ENCODE measurements around the gene MPRIP. TPM values are rescaled to one million over a fixed set of nuclear protein-coding genes. Genes with fewer than 3 reads are reported as not detected.

The MPRIP gene
- total and polyA plus RNA-seq, 2 donors (not counting 3 experiments of a cell fraction or from before 2014, with no cell fraction given): 94.6 to 246 TPM

DNA sequence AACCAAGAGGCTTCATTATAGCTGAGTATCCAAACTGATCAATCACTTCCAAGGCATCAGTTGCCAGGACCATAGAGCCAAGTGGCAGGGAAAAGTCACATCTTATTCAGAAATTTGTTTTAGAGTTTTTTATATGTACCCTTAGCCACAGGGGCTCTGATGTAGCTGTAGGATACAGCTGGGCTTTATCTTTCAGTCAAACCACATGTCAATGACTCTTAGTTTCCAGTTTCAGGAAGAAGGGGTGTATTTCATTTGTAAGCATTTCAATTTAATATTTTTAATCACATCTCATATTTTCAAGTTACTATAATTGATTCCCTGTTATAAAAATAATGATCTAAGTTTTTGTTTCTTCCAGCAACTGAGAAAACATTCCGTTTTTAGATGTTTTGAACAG lies 197.6 kb downstream of the MPRIP start:
- peaks cover 10% of the 10 kb centered on the region for H3K4me1 ChIP-seq (ENCODE audit: control insufficient read depth, extremely low read depth, insufficient read depth, low read length)
- H3K27me3 ChIP-seq (ENCODE audit: control insufficient read depth in 2 of 2, insufficient read depth in 2 of 2, low read length in 2 of 2): no peaks in the 10 kb centered on the region
- H3K4me3 ChIP-seq (replicated peaks in 1 of 3; ENCODE audit: insufficient read depth in 1 of 3, low read depth in 1 of 3, low read length in 3 of 3): no peak overlapping the region
- FAIRE-seq (no peak), DNase-seq (ENCODE audit: low read depth, low spot score) (no peak)
- H2AFZ ChIP-seq (ENCODE audit: low read depth, low read length): no peak overlapping the region
- H3K27ac ChIP-seq (ENCODE audit: insufficient read depth, low read depth, low read length): no peak overlapping the region
- no peaks in the 10 kb centered on the region for H3K36me3 ChIP-seq (ENCODE audit: control insufficient read depth in 2 of 2, extremely low read depth in 1 of 2, insufficient read depth in 2 of 2, low read length in 2 of 2)
- H3K9ac ChIP-seq (replicated peaks; ENCODE audit: extremely low read depth, insufficient read depth, low read length): no peak overlapping the region
- H3K9me3 ChIP-seq (replicated peaks; ENCODE audit: control insufficient read depth, insufficient read depth, low read length): no peaks in the 10 kb centered on the region
- dilution Hi-C loops (cut with MboI; ENCODE audit: extremely low pct_ligation_motif_present, low sequenced_read_pairs): no loop called here
- intact Hi-C loops (cut with micrococcal nuclease): loop anchor here (2.0 to 10.0 kb wide), 2 partner anchors 23 to 235 kb away; no protein-coding TSS in a partner anchor
- H4K20me1 ChIP-seq (replicated peaks; ENCODE audit: control insufficient read depth, extremely low read depth, insufficient read depth, low read length): no peaks in the 10 kb centered on the region
- H3K79me2 ChIP-seq (ENCODE audit: control insufficient read depth, insufficient read depth, low read length): peaks cover 19% of the 10 kb centered on the region
- TF ChIP-seq, protein P1, sequence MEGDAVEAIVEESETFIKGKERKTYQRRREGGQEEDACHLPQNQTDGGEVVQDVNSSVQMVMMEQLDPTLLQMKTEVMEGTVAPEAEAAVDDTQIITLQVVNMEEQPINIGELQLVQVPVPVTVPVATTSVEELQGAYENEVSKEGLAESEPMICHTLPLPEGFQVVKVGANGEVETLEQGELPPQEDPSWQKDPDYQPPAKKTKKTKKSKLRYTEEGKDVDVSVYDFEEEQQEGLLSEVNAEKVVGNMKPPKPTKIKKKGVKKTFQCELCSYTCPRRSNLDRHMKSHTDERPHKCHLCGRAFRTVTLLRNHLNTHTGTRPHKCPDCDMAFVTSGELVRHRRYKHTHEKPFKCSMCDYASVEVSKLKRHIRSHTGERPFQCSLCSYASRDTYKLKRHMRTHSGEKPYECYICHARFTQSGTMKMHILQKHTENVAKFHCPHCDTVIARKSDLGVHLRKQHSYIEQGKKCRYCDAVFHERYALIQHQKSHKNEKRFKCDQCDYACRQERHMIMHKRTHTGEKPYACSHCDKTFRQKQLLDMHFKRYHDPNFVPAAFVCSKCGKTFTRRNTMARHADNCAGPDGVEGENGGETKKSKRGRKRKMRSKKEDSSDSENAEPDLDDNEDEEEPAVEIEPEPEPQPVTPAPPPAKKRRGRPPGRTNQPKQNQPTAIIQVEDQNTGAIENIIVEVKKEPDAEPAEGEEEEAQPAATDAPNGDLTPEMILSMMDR (IDR thresholded peaks at IDR 0.05; ENCODE audit: extremely low read depth in 1 of 2, insufficient read depth in 1 of 2, low read depth in 1 of 2, low read length in 2 of 2): no peak
- ChIA-PET POLR2A (no interaction called here), CTCF (no interaction called here)
- no TSS peak for BruUV-seq (replicated peaks)
- H3K4me2 ChIP-seq (ENCODE audit: insufficient read depth, low read length): no peak overlapping the region
- no peaks in the 10 kb centered on the region for H3K9me1 ChIP-seq (replicated peaks; ENCODE audit: control insufficient read depth, extremely low read depth, insufficient read depth, low read length)

DNA sequence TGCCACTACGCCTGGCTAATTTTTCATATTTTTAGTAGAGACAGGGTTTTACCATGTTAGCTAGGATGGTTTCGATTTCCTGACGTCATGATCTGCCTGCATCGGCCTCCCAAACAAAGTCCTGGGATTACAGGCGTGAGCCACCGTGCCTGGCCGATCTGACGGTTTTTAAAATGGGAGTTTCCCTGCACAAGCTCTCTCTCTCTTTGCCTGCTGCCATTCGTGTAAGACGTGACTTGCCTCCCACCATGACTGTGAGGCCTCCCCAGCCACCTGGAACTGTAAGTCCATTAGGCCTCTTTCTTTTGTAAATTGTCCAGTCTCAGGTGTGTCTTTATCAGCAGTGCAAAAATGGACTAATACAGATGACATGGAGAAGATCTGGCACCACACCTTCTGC lies 199.4 kb downstream of the MPRIP start:
- H3K4me1 ChIP-seq (ENCODE audit: control insufficient read depth, extremely low read depth, insufficient read depth, low read length): no peaks in the 10 kb centered on the region
- POLR2A ChIA-PET: no interaction called here
- no peaks in the 10 kb centered on the region for H3K9me1 ChIP-seq (replicated peaks; ENCODE audit: control insufficient read depth, extremely low read depth, insufficient read depth, low read length)
- FAIRE-seq: no peak
- intact Hi-C loops (cut with micrococcal nuclease) (no loop called here), dilution Hi-C loops (cut with MboI; ENCODE audit: extremely low pct_ligation_motif_present, low sequenced_read_pairs) (no loop called here)
- no peak overlapping the region for H3K4me2 ChIP-seq (ENCODE audit: insufficient read depth, low read length)
- peaks cover 3% of the 10 kb centered on the region for H3K79me2 ChIP-seq (ENCODE audit: control insufficient read depth, insufficient read depth, low read length)
- no peaks in the 10 kb centered on the region for H3K9me3 ChIP-seq (replicated peaks; ENCODE audit: control insufficient read depth, insufficient read depth, low read length)
- TF ChIP-seq POLR2A (IDR thresholded peaks at IDR 0.05; ENCODE audit: low read depth, low read length) (no peak), FOS (IDR thresholded peaks at IDR 0.05; ENCODE audit: borderline replicate concordance, insufficient read depth, low read length) (no peak), EZH2 (IDR thresholded peaks at IDR 0.05; ENCODE audit: borderline replicate concordance, low read depth, low read length, severe bottlenecking) (no peak), POLR2AphosphoS5 (IDR thresholded peaks at IDR 0.05; ENCODE audit: insufficient read depth, low read depth, low read length) (no peak), JUN (IDR thresholded peaks at IDR 0.05; ENCODE audit: borderline replicate concordance, insufficient read depth, insufficient read length, low read depth) (no peak), MYC (IDR thresholded peaks at IDR 0.05; ENCODE audit: low read depth, low read length) (no peak), GATA2 (IDR thresholded peaks at IDR 0.05; ENCODE audit: insufficient read depth, insufficient read length, low read depth, low read length) (no peak)
- TF ChIP-seq, protein P2, sequence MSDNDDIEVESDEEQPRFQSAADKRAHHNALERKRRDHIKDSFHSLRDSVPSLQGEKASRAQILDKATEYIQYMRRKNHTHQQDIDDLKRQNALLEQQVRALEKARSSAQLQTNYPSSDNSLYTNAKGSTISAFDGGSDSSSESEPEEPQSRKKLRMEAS (IDR thresholded peaks at IDR 0.05; ENCODE audit: insufficient read depth, insufficient read length): no peak
- TF ChIP-seq, protein P1 (IDR thresholded peaks at IDR 0.05; ENCODE audit: extremely low read depth in 1 of 2, insufficient read depth in 1 of 2, low read depth in 1 of 2, low read length in 2 of 2): no peak
- no peaks in the 10 kb centered on the region for H3K27me3 ChIP-seq (ENCODE audit: control insufficient read depth in 2 of 2, insufficient read depth in 2 of 2, low read length in 2 of 2)
- H3K4me3 ChIP-seq (replicated peaks in 1 of 3; ENCODE audit: insufficient read depth in 1 of 3, low read depth in 1 of 3, low read length in 3 of 3): no peak overlapping the region
- H2AFZ ChIP-seq (ENCODE audit: low read depth, low read length): no peak overlapping the region
- H4K20me1 ChIP-seq (replicated peaks; ENCODE audit: control insufficient read depth, extremely low read depth, insufficient read depth, low read length): no peaks in the 10 kb centered on the region
- no peak overlapping the region for H3K27ac ChIP-seq (ENCODE audit: insufficient read depth, low read depth, low read length)
- no peak for DNase-seq (ENCODE audit: low read depth, low spot score)
- BruUV-seq (replicated peaks): no TSS peak
- no peak overlapping the region for H3K9ac ChIP-seq (replicated peaks; ENCODE audit: extremely low read depth, insufficient read depth, low read length)
- CTCF ChIA-PET: no interaction called here
- peaks cover 1 to 4% of the 10 kb centered on the region in 2 experiments for H3K36me3 ChIP-seq (ENCODE audit: control insufficient read depth in 2 of 2, extremely low read depth in 1 of 2, insufficient read depth in 2 of 2, low read length in 2 of 2)

All from endothelial cell of umbilical vein (primary cell).